HG03139 (cell line): Measurements from ENCODE around the gene POLR3E.
"Not testable (repeated sequence)": the region's sequence is repeated elsewhere in the genome, so short reads cannot be mapped to it uniquely, and the experiment has no call there.

Experiments used
- ATAC-seq: cut with Tn5 transposase; IDR thresholded peaks from one replicate; pipeline ENCODE4 v1.9.1; 2021; ENCODE audit not compliant: unreplicated experiment

Gene POLR3E

GRCh38 chr16:22333457-22333994 lies 36.3 kb downstream of the POLR3E start:
- ATAC-seq, result no peak

DNA sequence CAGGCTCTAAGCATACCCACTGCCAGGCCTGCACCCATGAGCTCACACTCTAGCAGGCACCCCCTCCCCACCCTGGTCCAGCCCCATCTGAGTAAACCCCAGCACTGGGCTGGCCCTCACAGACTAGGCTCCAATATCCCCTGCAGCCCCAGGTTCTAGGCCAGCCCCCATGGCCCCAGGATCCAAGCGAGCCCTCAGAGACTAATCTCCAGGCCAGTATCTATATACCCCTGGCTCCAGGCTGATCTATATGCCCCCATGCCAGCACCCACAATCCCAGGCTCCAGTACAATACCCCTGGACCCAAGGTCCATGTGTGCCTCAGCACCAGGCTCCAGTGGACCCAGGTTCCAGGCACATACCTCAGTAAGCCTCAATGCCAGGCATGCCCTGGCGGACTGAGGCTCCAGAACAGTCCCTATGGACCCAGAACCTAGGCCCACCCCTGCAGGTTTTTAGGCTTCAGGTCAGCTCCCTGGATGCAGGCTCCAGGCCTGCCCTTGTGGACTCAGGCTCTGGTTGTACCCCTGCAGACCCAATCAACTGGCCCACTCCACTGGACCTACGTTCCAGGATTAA lies 38.5 kb downstream of the POLR3E start:
- no peak for ATAC-seq

GRCh38 chr16:22336581-22336980 lies 39.4 kb downstream of the POLR3E start:
- no peak for ATAC-seq

DNA sequence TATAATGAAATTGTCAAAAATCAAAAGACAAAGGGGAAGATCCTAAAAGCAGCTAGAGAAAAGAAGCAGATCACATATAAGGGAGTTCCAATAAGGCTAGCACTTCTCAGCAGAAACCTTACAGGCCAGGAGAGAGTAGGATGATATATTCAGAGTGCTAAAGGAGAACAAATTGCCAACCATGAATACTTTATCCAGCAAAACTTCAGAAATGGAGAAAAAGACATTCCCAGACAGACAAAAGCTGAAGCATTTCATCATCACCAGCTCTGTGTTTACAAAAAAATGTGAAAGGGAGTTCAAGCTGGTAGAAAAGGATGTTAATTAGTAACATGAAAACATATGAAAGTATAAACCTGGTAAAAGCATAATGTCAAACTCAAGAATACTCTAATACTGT lies 39.8 kb downstream of the POLR3E start:
- no peak for ATAC-seq

DNA sequence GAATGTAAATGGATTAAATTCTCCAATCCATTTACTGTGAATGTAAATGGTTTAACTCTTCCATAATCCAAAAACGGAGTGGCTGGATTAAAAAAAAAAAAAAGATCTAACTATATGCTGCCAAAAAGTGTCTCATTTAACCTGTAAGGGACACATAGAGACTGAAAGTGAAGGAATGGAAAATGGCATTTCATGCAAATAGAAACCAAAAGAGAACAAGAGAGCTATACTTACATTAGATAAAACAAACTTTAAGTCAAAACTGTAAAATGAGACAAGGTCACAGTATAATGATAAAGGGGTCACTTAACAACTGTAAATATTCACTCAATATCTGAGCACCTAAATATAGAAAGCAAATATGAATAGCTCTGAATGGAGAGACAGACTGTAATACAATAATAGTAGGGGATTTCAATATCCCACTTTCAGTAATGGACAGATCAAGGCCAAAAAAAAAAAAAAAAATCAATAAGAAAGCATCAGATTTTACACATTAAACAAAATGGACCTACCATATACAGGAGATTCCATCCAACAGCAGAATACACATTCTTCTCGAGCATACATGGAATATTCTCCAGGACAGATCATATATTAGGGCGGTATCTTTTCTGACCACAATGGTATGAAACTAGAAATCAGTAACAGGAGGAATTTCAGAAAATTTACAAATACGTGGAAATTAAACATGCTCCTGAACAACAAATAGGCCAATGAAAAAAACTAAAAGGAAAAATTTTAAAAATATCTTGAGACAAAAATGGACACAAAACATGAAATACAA lies 40.8 kb downstream of the POLR3E start:
- ATAC-seq, result no peak

DNA sequence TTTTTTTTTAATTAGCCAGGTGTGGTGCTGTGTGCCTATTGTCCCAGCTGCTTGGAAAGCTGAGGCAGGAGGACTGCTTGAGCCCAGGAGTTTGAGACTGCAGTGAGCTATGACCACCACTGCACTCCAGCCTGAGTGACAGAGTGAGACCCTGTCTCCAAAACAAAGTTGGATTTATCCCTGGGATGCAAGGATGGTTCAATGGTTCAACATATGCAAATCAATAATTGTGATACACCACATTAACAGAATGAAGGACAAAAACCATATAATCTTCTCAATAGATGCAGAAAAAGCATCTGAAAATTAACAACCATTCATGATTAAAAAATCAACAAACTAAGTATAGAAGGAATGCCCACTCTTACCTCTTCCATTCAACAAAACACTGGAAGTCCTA lies 43.7 kb downstream of the POLR3E start:
- no peak for ATAC-seq

DNA sequence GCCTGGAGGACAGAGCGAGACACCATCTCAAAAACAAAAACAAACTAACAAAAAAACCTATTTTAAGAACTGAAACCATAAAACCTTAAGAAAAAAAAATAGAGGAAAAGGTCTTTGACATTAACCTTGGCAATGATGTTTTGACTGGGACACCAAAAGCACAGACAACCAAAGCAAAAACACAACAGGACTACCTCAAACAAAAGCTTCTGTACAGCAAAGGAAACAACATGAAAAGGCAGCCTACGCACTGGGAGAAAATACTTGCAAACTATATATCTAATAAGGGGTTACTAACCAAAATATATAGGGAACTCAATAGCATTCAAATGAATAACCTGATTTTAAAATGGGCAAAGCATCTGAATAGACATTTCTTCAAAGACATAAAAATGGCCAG lies 44.9 kb downstream of the POLR3E start:
- no peak for ATAC-seq

GRCh38 chr16:22346483-22346882 lies 49.3 kb downstream of the POLR3E start:
- no peak for ATAC-seq

- ATAC-seq, result no peak
These were observed 50.1 kb downstream of the POLR3E start for GRCh38 chr16:22347100-22347820.

- ATAC-seq, result no peak
These were observed 51.1 kb downstream of the POLR3E start for GRCh38 chr16:22348291-22348690.

DNA sequence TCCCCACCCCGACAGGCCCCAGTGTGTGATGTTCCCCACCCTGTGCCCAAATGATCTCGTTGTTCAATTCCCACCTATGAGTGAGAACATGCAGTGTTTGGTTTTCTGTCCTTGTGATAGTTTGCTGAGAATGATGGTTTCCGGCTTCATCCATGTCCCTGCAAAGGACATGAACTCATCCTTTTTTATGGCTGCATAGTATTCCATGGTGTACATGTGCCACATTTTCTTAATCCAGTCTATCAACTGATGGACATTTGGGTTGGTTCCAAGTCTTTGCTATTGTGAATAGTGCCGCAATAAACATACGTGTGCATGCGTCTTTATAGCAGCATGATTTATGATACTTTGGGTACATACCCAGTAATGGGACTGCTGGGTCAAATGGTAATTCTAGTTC lies 53.8 kb downstream of the POLR3E start:
- ATAC-seq, result not testable (repeated sequence)

DNA sequence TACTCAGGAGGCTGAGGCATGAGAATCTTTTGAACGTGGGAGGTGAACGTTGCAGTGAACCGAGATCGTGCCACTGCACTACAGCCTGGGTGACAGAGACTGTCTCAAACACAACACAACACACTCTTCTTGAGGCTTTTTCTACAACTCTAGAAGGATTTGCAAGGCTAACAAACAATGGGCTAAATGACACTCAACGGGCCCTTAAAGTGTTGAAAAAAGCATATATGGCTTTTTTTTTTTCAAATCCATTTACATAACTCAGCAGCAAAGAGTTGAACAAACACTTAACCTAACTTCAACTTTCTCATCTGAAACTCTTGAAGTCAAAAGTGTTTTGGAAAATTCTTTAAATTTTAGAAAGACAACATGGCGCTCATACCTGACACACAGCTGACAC lies 54.9 kb downstream of the POLR3E start:
- no peak for ATAC-seq

- ATAC-seq, result no peak
These were observed 55.5 kb downstream of the POLR3E start for GRCh38 chr16:22352723-22353122.

DNA sequence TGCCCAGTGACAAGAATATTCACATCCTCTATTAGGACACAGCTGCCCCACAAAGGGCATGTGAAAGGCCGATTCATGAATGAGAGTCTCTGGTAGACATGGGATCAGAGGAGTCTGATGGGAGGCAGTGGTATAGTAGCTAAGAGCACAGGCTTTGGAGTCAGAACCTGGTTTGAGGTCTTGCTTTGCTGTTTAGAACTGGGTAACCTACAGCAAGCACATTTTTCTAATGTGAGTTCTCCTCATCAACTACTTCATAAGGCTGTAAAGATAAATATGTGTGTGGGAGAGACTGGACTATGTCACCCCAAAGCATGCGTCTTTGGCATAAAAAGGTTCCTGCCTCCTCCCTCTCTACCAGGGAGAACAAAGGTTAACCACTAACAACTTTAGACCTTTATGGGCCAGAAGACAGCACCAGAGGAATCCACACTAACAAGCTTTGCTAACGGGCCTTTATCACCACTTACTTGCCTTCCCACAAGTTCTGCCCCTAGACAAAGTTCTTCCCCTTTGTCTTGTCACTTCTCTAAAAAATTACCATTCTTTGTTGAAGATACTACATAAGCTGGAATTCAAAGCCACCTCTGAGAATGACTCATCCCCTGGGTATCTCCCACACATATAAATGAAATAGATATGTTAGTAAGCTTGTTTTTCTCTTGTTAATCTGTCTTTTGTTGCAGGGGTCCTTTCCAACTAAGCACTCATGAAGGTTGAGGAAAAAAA lies 56.1 kb downstream of the POLR3E start:
- no peak for ATAC-seq

DNA sequence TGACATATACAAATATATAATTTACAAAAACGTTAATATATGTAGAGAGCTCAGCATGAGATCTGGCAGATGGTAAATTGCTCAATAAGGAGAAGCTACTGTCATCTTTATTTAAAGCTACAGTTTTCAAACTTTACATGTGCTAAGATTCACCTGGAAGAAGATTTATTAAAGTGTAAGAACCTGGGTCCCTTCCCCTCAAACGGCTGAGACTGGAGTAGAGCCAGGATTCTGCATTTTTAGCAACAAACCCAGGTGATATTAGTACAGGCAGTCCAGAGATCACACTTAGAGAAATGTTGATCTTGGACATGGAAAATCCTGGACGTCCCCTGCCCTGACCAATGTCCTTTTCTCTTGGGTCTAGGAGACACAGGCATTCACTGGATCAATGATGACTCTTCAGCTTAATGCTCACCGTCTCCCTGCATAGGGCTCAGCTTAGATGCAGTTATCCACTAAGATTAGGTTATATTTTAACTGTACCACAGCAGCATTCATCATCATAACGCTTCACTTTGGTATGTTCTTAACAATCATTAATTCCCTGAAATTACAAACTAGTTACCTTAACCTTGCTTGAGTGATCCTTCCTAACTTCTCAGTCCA lies 56.8 kb downstream of the POLR3E start:
- no peak for ATAC-seq

- ATAC-seq, result no peak
These were observed 58.3 kb downstream of the POLR3E start for GRCh38 chr16:22355487-22355908.

- peak; percentile 19 for ATAC-seq
These were observed 59.9 kb downstream of the POLR3E start for GRCh38 chr16:22356930-22357634.

- ATAC-seq, result peak; percentile 46
These were observed 60.4 kb downstream of the POLR3E start for GRCh38 chr16:22357635-22357971.

GRCh38 chr16:22358000-22358399 lies 60.8 kb downstream of the POLR3E start:
- ATAC-seq, result no peak

DNA sequence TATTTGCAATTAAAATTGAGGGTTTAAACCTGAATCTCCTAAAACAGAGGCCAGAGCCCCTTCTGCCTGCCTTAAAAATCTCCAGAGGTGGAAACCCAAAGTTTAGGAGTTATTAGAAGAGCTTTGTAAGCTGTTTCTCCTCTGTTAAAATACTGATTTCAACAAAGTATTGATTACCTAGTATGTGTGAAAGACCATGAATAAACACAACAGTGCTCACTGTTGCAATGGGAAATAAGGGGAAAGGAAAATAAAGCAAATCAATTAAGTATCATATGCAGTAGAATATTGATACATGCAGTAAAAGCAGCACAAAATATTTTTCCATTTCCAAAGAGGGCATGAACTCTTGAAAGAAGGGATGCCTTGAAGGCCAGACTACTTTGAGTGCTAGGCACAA lies 62.5 kb downstream of the POLR3E start:
- no peak for ATAC-seq
